ENCODE results near the gene ELAVL2. TPM values are rescaled to one million over a fixed set of nuclear protein-coding genes. Genes with fewer than 3 reads are reported as not detected.
A peak's percentile ranks its signal among the peaks of the same experiment; 100 is the strongest.

ELAVL2 gene
- 1.8 TPM for total RNA-seq

DNA sequence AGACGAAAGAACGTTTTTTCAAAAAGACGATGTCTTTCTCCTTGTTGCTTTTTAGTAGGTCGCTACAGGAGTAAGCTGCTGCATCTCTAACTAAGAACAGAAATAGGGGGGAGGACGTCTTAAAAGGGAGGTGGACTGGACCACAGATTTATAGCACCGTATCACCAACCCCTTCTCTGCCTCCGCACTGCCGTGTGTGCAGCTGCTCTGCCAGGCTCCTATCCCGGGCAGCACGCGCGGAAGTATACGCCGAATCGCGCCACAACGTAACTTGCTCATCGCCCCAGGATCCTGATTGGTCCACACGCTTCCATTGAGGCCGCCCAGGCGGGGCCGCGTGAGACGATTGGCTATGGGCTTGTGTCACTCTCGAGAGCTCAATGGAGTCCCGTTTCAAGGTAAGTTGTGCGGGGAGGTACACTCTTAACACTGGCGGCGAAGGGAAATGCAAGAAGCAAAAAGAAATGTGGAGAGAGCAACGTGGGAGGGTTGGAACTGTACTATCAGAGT lies at the start of gene ELAVL2:
TSS of gene ELAVL2 (minus strand) at position 121 of the 510 bp plus-strand sequence. CDS start 64,006 bp downstream, outside the sequence.
- DNase-seq, result peak; percentile 97

DNA sequence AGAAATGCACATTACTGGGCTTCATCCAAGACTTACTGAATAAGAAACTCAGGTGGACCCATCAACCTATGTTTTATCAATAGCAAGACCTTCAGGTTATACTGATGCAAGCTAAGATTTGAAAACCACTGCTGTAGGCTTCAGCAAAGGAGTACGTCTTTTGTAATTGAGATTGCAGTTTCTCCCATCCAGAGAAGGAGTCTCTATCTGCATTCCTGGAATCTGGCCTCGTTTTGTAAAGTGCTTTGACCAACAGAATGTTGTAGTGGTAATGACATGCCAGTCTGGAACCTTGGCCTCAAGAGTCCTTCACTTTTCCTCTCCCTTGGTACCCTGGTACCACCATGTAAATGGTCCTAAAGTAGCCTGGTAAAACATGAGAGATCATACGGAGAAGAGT lies 32.2 kb upstream of the ELAVL2 start:
- no peak for DNase-seq

DNA sequence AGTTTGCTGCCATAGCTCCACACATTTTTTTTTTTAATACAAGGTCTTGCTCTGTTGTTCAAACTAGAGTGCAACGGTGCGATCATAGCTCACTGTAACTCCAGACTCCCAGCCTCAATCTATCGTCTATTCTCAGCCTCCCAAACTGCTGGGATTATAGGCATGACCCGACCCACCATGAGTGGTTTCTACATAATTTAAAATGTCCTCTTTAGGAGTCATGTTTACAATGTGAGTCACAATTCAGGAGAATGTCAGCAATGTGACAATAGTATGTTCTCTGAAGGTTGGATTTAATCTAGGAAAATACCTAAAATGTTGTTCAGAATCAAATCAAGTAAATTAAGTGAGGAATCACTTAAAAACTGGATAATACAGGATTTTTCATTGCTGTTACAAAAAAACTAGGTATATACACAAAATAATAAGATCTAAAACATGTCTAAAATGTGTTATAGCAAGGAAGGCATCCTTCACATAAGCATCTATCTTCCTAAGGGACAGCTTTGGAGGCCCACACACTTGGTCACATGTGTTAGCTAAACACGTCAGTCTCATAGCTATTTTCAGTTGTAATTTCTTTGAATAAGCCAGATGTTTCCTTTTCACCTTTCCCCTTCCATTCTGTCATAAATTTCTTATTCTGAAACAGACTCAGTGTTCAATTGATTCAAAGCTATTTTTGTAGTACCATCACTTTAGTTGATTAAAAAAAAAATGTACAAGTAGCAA lies 30.0 kb upstream of the ELAVL2 start:
- DNase-seq, result peak; percentile 10

GRCh38 chr9:23850690-23851629 lies 24.9 kb upstream of the ELAVL2 start:
- peak; percentile 62 for DNase-seq

DNA sequence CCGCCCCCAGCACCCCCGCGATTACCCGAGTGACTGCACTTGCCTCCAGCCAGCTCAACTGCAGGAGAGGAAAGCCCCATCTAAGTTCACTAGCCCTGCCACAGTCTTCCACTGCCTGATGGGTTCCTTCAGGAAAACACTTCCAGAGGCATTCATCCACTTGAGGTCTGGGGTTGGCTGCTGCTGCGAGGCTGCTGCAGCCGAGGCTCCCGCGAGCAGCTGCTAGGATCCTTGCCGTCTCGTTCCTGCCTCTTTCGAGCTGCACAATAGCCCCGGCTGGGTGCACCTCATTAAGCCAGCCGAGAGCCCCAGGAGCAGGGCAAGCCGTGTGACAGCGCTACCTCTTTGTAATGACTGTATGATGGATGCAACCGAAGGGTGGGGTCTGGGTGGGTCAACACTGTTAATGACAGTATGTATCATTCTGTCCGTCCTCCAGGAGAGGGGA lies 24.2 kb upstream of the ELAVL2 start:
- DNase-seq, result peak; percentile 61

DNA sequence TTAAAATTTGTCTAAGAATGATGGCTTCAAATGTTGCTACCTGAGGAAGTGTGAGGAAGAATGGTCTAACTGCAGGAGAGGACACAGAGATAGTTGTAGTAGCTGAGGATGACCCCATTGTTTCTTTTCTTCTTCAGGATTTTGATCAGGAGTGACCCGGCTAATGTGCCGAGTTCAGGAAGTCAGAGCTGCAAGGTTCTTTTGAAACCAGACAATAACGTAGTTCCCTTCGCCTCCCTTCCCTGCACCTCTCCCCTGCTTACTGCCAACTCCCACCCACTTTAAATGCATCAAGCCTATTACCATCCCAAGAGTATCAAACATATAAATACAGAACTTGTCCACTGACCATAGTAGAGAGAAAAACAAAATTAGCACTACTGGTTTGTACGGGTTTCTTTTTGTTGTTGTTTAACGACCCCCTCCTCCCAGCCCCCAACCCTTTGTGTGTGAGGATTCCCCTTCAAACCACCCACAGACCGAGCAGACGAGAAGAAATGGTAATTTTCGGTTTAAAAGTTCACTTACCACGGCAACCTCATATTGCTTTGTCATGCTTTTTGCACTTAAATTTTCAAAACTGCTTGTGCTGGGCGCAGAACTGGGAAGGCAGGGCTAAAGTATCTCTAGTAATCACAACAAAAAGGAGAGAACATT lies 23.5 kb upstream of the ELAVL2 start:
- DNase-seq, result no peak

DNA sequence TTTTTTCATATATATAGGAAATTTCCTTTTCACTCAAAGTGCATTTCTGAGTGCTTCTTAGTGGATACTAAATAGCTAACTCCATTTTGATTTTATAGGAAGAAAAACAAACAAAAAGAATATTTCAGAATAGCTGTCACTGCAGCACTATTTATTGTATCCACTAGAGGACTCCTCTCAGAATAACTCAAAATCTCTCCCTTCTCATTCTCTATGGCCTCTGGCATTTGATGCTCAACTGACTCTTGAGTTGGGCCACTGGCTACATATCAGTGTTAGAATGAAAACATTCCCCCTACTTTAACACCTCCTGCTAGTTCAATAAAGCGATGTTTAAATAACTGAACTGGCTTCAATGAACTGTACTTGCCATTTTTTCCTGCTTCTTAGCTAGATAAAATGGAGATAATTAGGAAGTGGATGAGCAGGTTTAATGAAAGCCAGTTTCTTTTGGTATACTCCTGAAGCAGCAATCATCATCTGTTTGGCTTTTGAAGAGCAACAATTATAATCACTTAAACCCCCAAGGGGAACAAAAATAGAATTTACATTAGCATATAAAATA lies 16.6 kb upstream of the ELAVL2 start:
- no peak for DNase-seq

GRCh38 chr9:23841304-23841703 lies 15.3 kb upstream of the ELAVL2 start:
- DNase-seq, result no peak

- DNase-seq, result no peak
These were observed 11.0 kb upstream of the ELAVL2 start for GRCh38 chr9:23837038-23837437.

GRCh38 chr9:23830929-23831730 lies 5.1 kb upstream of the ELAVL2 start:
- DNase-seq, result no peak

- no peak for DNase-seq
These were observed 4.4 kb upstream of the ELAVL2 start for GRCh38 chr9:23830476-23830805.

DNA sequence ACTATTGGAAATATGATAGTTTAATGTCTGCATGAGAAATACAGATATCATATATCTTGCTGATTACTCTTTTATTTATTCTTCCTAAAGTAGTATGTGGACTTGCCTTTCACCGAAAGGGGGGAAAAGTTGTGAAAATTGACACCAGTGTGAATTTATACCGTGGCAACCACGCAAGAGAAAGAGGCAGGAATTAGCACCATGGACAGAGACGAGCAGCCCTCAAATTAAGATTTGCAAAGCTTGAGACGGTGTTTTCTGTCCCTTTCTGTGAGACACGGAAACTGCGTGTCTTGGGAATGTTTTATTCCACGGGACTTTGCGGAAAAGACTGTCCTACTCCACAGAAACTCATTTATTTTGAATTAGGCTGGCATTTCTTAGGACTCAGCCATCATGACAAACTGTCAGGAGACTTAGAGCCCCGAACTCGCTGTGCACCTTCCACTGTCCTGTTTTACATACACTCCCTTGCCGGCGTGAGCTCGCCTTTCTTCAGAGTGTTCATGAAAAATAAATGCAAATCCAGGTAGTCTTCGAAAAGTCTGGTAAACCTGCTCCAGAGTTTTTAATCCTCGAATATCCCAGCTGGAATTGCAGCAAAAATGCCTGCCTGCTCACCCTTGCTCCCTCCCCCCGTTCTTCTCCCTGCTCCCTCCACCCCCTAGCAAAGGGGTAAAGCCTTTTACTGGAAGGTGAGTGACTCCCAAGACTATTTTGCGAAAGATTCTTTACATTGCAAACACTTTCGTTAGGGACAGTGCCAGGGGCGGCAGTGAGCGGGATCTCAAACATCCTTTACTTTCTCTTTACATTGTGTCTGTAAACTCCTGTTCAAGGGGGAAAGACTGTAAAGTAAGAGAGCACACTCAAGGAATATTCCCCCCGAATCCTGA lies 3.8 kb upstream of the ELAVL2 start:
- DNase-seq, result peak; percentile 80

- peak; percentile 41 for DNase-seq
These were observed 340 bp downstream of the ELAVL2 start for GRCh38 chr9:23825700-23826099.

GRCh38 chr9:23824830-23825591 lies 1.0 kb downstream of the ELAVL2 start:
- DNase-seq, result peak; percentile 69

- no peak for DNase-seq
These were observed 1.8 kb downstream of the ELAVL2 start for GRCh38 chr9:23823986-23824829.

DNA sequence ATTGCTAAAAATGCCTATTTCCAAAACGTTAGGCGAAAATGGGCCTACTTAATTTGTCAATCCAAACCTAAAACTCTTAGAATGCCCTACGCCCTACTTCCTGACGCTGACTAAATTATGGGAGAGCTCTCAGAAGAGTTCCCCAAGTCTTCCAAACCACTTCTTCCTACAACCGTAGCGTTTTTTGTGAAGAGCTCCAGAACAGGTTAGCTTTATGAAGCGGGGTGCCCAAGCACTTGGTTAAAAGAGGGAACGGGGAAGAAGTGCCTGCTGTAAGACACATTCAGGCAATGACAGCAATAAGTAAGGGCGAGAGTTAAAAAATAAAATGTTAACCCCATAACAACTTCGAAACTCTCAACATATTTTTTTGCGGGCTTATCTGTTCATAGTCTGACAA lies 2.8 kb downstream of the ELAVL2 start:
- no peak for DNase-seq

DNA sequence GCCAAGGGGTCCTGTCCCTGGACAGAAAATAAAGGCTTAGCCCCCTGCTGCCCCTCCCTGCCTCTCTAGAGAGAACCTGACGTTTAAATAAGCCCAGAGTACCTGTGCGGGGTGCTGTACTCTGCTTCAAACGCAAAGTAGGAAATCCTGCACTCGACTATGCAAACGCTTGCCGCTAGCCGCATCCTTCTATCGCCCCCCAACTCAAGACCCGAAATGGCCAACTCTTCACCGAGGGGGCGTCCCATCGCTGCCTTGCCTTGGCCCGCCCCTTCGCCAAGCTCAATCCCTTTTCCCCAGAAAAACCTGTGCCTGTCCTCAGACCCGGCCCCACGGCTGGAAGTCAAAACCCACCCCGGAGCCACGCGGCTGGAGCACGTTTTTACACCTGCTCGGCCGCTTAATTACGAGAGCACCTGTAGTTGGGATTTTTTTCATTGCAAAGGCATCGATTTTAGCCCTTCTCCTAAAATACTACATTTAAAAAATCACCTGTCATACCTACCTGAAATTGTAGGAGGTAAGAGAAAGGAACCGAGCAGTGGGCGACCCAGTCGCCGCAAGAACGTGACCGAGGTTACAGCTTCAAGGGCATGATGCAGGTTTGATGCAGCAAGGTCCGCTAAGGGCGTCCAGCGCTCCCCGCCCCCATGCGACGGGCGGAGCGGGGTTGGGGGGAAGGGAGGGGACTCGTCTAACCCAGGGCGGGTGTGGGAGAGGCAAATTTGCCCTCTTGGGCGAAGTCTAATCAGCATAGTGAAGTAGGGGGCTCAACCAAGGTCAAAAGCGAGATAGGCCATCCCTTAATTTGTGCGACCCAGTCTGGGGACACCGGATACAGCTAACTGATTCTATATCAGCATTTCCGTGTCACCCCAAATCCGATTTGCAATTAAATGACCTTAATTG lies 3.5 kb downstream of the ELAVL2 start:
- no peak for DNase-seq
